Activated naive CD4-positive, alpha-beta T cell treated with anti-CD3 and anti-CD28 coated beads, Interleukin-2, amount 10 ng/mL, durations not matched to agents 7 days and 5 days (primary cell): ENCODE measurements around the gene ALCAM.

Experiments used
- CTCF ChIA-PET: fragments of 350-600 bp; sonication (Branson Sonifier 250); formaldehyde crosslinking; loops from one replicate; lab custom pipeline; 2021; ENCODE audit warnings: antibody characterized with exemption; lab: Charles Lee
- DNase-seq: peaks from one replicate; pipeline ENCODE4 v3.0.0-alpha.2; 2020
- H3K27ac Mint-ChIP-seq: one replicate; pipeline ENCODE4 v1.8.0; 2021; ENCODE audit warnings: mild to moderate bottlenecking, moderate library complexity, mixed read lengths
- H3K27me3 Mint-ChIP-seq: one replicate; pipeline ENCODE4 v1.8.0; 2021; ENCODE audit warnings: mild to moderate bottlenecking, mixed read lengths
- H3K36me3 Mint-ChIP-seq: one replicate; pipeline ENCODE4 v1.8.0; 2021; ENCODE audit warnings: mixed read lengths
- H3K4me1 Mint-ChIP-seq: one replicate; pipeline ENCODE4 v1.8.0; 2021; ENCODE audit warnings: mixed read lengths
- H3K4me3 Mint-ChIP-seq: one replicate; pipeline ENCODE4 v1.8.0; 2021; ENCODE audit warnings: mild to moderate bottlenecking, moderate library complexity, mixed read lengths
- H3K9me3 Mint-ChIP-seq: one replicate; pipeline ENCODE4 v1.8.0; 2021; ENCODE audit warnings: mixed read lengths

The ALCAM gene

DNA sequence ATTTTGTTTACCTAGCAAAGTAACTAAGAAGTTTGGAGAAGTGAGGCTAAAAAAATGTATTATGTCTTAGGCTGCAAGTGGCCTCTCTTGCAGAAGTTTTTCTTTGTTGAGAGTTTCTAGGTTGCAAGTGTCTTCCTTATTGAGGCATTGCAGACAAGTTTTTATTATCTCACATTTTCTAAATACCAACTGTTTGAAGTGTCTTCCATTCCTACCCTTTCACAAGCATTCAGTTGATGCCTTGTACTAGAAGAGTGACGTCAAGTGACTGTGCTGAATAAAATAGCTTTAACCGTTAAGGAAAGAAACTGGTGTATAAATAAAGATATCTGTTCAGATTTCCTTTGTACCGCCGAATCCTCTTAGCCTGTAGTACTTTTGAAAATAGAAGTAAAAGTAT lies 123.3 kb downstream of the ALCAM start:
- Mint-ChIP-seq H3K4me3 (no peak overlapping the region), H3K27me3 (no peaks in the 10 kb centered on the region), H3K27ac (no peak overlapping the region), H3K4me1 (no peaks in the 10 kb centered on the region), H3K36me3 (no peaks in the 10 kb centered on the region), H3K9me3 (peaks cover 4% of the 10 kb centered on the region)
- no peak for DNase-seq
- CTCF ChIA-PET = no interaction called here

DNA sequence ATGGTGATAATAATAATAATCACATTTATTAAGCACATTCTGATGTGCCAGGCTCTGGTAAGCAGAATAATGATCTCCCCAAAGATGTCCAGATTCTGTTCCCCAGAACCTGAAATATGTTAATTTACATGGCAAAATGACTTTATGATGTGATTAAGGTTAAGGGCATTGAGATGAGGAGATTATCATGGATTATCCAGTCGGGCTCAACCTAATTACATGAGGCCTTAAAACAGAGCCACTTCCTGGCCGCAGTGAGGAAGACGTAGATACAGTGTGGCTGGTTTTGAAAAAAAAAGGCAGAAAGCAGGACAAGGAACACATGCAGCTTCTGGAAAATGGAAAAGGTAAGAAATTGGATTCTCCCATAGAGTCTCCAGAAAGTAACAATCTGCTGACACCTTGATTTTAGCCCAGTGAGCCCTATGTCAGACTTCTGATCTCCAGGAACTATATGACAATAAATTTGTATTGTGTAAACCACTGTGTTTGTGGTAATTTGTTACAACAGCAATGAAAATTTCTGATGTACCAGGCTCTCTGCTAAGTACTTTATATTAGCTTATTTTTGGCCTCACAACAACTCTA lies 126.7 kb downstream of the ALCAM start:
- peaks cover 4% of the 10 kb centered on the region for H3K9me3 Mint-ChIP-seq
- CTCF ChIA-PET = no interaction called here
- H3K27me3 Mint-ChIP-seq = no peaks in the 10 kb centered on the region
- no peak overlapping the region for H3K27ac Mint-ChIP-seq
- H3K36me3 Mint-ChIP-seq = no peaks in the 10 kb centered on the region
- no peaks in the 10 kb centered on the region for H3K4me1 Mint-ChIP-seq
- DNase-seq = no peak
- no peak overlapping the region for H3K4me3 Mint-ChIP-seq

DNA sequence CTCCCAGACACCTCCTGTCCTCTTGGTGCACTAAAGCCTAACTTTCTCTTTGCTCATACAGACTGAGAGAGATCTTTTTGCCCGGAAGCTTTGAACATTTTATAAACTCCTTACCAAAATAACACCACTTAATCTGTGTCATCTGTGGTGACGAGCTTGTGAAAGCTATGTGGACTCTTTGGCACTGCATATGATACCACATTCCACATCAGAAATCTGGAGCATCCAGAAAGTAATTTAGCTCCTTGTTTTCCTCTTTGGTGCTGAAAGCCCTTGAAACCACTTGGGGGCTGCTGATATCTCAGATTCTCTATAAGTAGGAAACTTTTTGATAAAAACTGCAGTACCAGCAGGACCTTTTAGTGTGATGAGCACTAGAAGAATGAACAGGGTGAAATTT lies 128.3 kb downstream of the ALCAM start:
- H3K27ac Mint-ChIP-seq = no peak overlapping the region
- H3K9me3 Mint-ChIP-seq = peaks cover 4% of the 10 kb centered on the region
- CTCF ChIA-PET = no interaction called here
- no peak for DNase-seq
- H3K4me3 Mint-ChIP-seq = no peak overlapping the region
- no peaks in the 10 kb centered on the region for H3K4me1 Mint-ChIP-seq
- no peaks in the 10 kb centered on the region for H3K27me3 Mint-ChIP-seq
- H3K36me3 Mint-ChIP-seq = no peaks in the 10 kb centered on the region

DNA sequence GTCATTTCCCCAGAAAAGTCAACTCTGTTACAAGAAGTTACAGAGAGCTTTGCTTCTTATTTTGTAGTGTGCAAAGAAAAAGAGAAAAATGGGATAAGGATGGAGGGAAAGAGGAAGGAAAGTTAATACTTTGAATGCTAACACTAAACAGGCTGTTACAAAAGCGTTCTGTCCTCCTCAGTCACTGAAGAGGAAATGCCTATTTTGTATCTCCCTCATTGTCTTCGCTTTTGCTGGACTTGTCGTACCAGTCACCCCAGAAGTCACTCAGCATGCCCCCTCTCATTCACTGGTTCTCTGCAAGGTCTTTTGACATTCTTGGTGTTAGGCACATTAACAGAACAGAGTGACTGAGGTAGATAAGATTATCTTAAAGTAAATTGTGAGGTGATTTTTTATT lies 129.6 kb downstream of the ALCAM start:
- H3K4me3 Mint-ChIP-seq = no peak overlapping the region
- DNase-seq = no peak
- H3K27me3 Mint-ChIP-seq = no peaks in the 10 kb centered on the region
- CTCF ChIA-PET = no interaction called here
- no peaks in the 10 kb centered on the region for H3K36me3 Mint-ChIP-seq
- peaks cover 4% of the 10 kb centered on the region for H3K9me3 Mint-ChIP-seq
- H3K4me1 Mint-ChIP-seq = no peaks in the 10 kb centered on the region
- H3K27ac Mint-ChIP-seq = no peak overlapping the region

DNA sequence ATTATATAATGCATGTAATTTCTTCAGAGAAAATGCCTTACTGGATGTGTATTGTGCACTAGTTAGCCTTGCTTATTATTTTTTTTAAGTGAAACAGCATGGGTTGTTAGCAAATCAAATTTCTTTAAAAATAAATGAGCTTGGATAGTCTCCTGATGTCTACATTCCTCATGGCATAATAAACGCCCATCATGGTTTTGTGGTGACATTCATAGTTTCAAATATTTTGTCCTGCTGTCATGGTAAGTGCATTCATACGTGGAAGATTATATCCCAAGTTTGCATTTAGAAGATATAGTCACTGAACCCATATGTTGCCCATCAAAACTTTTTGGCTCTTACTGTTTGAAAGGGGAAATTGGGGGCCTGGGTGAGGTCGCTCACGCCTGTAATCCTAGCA lies 130.7 kb downstream of the ALCAM start:
- CTCF ChIA-PET = no interaction called here
- Mint-ChIP-seq H3K4me3 (no peak overlapping the region), H3K4me1 (no peaks in the 10 kb centered on the region), H3K27me3 (no peaks in the 10 kb centered on the region), H3K27ac (no peak overlapping the region), H3K9me3 (no peaks in the 10 kb centered on the region), H3K36me3 (no peaks in the 10 kb centered on the region)
- no peak for DNase-seq

DNA sequence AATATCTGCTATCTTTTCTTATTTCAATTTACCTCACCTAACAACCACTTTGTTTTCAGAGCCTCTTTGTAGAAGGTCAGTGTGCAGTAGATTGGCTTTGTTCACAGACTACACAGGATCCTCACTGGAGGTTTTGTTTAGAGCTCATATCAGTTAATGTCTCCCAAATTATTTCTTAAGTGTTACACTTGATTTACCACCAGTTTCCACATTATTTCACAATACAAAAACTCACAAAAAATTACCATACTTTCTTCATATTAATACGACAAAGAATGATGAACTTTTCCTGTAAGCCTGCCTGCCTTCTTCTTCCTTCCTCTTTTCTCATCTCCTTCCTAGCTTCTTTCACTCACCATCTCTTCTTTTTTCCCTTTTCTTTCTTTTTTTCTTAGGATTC lies 133.3 kb downstream of the ALCAM start:
- H3K27me3 Mint-ChIP-seq = no peaks in the 10 kb centered on the region
- no peak for DNase-seq
- H3K4me1 Mint-ChIP-seq = no peaks in the 10 kb centered on the region
- CTCF ChIA-PET = interaction anchor here (0.7 kb wide), 1 partner anchor 89 kb away, joined by 3 read pairs; no protein-coding TSS in a partner anchor
- H3K27ac Mint-ChIP-seq = no peak overlapping the region
- no peaks in the 10 kb centered on the region for H3K9me3 Mint-ChIP-seq
- no peak overlapping the region for H3K4me3 Mint-ChIP-seq
- H3K36me3 Mint-ChIP-seq = no peaks in the 10 kb centered on the region

DNA sequence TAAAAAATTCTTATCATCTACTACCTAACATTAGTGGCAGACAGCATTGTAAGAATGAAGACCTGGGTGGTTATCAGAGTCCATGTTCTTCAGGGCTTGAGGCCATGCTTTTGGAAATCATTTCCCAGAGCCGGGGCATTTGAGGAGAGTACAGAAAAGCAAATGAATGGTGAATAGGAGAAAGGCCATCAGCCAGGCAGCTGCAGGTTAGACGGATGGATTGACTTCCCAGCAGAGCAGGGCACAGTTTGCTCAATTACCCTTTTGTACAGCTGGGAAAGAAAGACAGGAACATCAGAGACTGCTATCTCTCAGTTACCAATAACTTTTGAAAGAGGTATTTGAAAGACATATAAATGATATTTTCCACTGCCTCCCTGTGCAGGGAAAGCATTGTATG lies 135.6 kb downstream of the ALCAM start:
- H3K27ac Mint-ChIP-seq = no peak overlapping the region
- CTCF ChIA-PET = no interaction called here
- no peak overlapping the region for H3K4me3 Mint-ChIP-seq
- H3K4me1 Mint-ChIP-seq = no peaks in the 10 kb centered on the region
- H3K9me3 Mint-ChIP-seq = no peaks in the 10 kb centered on the region
- no peaks in the 10 kb centered on the region for H3K27me3 Mint-ChIP-seq
- no peaks in the 10 kb centered on the region for H3K36me3 Mint-ChIP-seq
- DNase-seq = no peak

DNA sequence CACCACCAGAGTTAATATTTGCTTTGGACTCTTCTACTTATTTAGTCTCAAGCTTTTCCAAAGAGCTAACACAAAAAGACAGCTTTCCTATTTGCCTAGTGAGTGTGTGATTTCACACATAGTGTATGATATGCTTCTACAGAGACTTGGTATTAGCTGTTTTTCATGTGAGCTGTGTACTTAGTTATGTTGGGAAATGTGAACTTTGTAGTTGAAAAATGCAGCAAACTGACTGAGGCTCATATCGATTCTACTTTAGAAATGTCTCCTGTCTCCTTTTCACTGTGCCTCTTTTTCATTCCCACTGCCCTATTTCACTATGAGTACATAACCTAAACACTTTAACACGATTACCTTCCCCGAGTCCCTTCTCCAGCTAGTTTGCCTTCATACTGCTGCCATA lies 136.5 kb downstream of the ALCAM start:
- Mint-ChIP-seq H3K36me3 (no peaks in the 10 kb centered on the region), H3K27me3 (no peaks in the 10 kb centered on the region), H3K4me3 (no peak overlapping the region), H3K4me1 (no peaks in the 10 kb centered on the region), H3K27ac (no peak overlapping the region), H3K9me3 (no peaks in the 10 kb centered on the region)
- CTCF ChIA-PET = no interaction called here
- no peak for DNase-seq

DNA sequence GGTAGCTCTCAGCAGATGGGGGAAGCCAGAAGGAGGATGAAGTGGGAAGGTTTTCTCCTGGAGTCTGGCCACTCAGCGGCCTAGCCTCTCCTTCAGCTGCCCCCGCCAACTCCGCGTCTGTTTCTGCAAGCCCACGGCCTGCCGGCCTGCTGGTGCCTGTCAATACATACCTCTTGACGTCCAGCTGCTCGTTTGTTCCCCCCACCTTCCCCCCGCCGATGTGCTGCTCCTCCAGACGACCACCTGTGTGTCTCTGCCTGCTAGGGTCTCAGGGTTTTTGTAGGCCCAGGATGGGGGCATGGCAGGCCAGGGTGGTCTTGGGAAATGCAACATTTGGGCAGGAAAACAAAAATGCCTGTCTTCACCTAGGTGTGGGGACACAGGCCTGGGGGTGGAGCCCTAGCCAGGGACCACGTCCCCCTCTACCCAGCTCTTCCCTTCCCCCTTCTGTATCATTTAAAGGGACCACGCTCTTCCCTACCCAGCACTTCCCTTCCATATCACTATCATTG lies 137.8 kb downstream of the ALCAM start:
- no peak for DNase-seq
- no peak overlapping the region for H3K4me3 Mint-ChIP-seq
- no peaks in the 10 kb centered on the region for H3K27me3 Mint-ChIP-seq
- H3K9me3 Mint-ChIP-seq = no peaks in the 10 kb centered on the region
- no peak overlapping the region for H3K27ac Mint-ChIP-seq
- CTCF ChIA-PET = no interaction called here
- no peaks in the 10 kb centered on the region for H3K4me1 Mint-ChIP-seq
- H3K36me3 Mint-ChIP-seq = no peaks in the 10 kb centered on the region

DNA sequence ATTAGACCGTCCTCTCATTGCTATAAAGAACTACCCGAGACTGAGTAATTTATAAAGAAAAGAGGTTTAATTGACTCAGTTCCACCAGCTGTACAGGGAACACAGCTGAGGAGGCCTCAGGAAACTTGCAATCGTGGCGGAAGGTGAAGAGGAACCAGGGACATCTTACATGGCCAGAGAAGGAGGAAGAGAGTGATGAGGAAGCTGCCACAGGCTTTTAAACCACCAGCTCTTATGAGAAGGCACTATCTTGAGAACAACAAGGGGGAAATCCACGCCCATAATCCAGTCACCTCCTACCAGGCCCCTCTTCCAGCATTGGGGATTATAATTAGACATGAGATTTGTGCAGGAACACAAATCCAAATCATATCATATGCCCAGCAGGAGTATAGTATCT lies 138.5 kb downstream of the ALCAM start:
- Mint-ChIP-seq H3K36me3 (no peaks in the 10 kb centered on the region), H3K4me3 (no peak overlapping the region), H3K27ac (no peak overlapping the region)

DNA sequence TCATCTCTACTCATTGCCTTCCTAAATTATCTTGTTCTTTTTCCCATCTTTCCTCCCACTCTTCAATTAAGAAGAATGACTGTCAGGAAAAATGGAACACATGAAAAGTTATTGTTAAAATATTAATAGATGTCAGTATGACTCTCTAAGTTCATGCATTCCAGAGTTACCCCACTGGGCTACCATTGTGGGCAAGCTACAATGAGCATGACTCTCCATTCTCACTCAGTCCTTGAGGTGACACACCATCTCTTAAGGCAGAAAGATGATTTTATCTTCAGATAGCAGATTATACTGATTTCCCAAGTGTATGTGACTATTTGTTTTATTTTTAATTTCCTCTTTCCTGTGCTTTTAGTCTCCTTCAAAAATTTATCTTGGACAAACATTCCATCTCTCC lies 144.3 kb downstream of the ALCAM start:
- Mint-ChIP-seq H3K4me3 (no peak overlapping the region), H3K36me3 (no peaks in the 10 kb centered on the region), H3K27ac (no peak overlapping the region), H3K27me3 (no peaks in the 10 kb centered on the region), H3K9me3 (no peaks in the 10 kb centered on the region), H3K4me1 (no peaks in the 10 kb centered on the region)
- CTCF ChIA-PET = no interaction called here
- DNase-seq = no peak

More for the DNA sequence above, 138.5 kb downstream of the ALCAM start:
- Mint-ChIP-seq H3K4me1 (no peaks in the 10 kb centered on the region), H3K9me3 (no peaks in the 10 kb centered on the region), H3K27me3 (no peaks in the 10 kb centered on the region)
- no peak for DNase-seq
- CTCF ChIA-PET = no interaction called here

DNA sequence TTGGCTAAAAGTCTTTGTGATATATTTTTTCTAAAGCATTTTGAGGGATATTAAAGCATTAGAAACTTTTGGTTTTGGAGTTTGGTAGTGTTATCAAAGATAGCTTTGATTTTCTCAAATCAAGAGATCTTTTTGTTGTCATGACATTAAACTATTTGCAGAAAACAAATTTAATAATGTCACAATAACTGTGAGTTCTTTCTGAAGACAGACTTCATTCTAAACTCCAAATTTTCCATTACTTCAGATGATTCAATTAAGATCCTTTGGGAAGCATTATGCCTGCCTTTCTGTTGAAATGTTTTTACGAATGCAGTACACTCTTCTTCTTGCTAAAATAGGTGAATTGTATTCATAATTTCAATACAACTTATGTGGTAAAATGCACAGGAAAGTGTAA lies 145.4 kb downstream of the ALCAM start:
- CTCF ChIA-PET = no interaction called here

DNA sequence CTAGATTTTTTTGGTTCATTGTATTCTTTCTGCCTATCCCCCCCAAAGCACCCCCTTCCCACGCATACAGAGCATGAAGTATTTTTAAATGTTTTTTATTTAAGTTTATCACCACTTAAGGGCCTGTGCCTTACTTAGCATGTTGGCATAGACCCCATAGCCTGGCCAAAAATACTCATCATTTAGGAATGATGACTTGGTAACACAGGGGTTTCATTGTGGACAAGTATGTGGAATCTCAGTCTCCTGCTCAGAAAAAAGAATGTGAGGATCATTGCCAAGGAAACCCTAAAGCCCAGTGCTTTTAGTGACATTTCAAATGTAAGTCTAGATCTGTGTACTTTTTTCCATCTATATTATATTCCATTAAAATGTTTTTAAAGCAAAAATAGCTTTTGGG lies 146.3 kb downstream of the ALCAM start:
- no peaks in the 10 kb centered on the region for H3K27me3 Mint-ChIP-seq

More for the DNA sequence above, 145.4 kb downstream of the ALCAM start:
- Mint-ChIP-seq H3K36me3 (no peaks in the 10 kb centered on the region), H3K4me1 (no peaks in the 10 kb centered on the region), H3K27me3 (no peaks in the 10 kb centered on the region), H3K27ac (no peak overlapping the region), H3K4me3 (no peak overlapping the region), H3K9me3 (no peaks in the 10 kb centered on the region)
- no peak for DNase-seq

DNA sequence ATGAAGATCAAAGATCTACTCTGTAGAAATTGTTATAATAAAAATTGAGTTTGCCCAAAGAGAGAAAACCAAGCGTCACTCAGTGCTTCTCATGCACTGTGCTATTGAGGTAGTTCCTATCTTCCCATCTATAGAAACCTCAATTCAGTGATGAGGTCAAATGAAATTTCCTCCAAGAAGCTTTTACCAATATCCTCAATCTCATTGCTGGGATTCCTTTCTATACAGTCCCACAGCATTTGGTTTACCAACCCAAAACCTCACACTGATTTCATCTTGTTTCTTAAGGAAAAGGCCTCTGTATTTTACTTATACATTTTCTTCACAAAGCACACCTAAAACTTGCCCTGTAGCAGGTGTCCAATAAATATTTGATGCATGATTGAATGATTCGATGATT lies 147.2 kb downstream of the ALCAM start:
- CTCF ChIA-PET = no interaction called here
- Mint-ChIP-seq H3K9me3 (no peaks in the 10 kb centered on the region), H3K4me1 (no peaks in the 10 kb centered on the region), H3K27me3 (no peaks in the 10 kb centered on the region), H3K4me3 (no peak overlapping the region), H3K36me3 (no peaks in the 10 kb centered on the region), H3K27ac (no peak overlapping the region)
- DNase-seq = no peak

More for the DNA sequence above, 146.3 kb downstream of the ALCAM start:
- Mint-ChIP-seq H3K9me3 (no peaks in the 10 kb centered on the region), H3K36me3 (no peaks in the 10 kb centered on the region), H3K4me3 (no peak overlapping the region), H3K4me1 (no peaks in the 10 kb centered on the region), H3K27ac (no peak overlapping the region)
- CTCF ChIA-PET = no interaction called here
- DNase-seq = no peak

DNA sequence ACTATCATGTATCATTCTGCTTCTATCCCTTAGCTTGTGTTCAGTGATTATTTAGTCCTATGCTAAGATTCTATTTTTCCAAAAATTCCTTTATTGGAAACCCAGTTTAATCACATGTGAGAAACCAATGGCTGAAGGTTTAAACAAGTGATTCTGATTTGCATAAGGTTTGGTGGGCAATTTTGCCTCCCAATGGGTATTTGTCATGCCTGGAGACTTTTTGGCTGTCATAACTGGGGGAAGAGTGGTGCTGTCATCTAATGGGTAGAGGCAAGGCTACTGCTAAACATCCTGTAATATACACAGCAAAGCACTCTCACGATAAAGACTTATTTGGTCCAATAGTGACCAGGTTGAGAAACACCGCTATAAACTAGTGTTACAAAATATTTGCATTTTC lies 148.7 kb downstream of the ALCAM start:
- H3K4me3 Mint-ChIP-seq = no peak overlapping the region
- no peak for DNase-seq
- H3K4me1 Mint-ChIP-seq = no peaks in the 10 kb centered on the region
- H3K27me3 Mint-ChIP-seq = no peaks in the 10 kb centered on the region
- no peaks in the 10 kb centered on the region for H3K9me3 Mint-ChIP-seq
- CTCF ChIA-PET = no interaction called here
- no peaks in the 10 kb centered on the region for H3K36me3 Mint-ChIP-seq
- no peak overlapping the region for H3K27ac Mint-ChIP-seq
